Fibroblast of lung (primary cell): ENCODE measurements around the gene SLC24A4.

ENCODE experiments used
- CTCF ChIP-seq, 2 donors: IDR thresholded peaks in 1 of 2; conservative IDR thresholded peaks in 1 of 2; 1 replicate in 1 of 2; 2 replicates in 1 of 2; pipeline ENCODE4 v1.5.1; 2011 to 2012; ENCODE audit warnings: low read length in 2 of 2, control low read depth in 1 of 2, inconsistent platforms in 1 of 2, low read depth in 1 of 2, mild to moderate bottlenecking in 1 of 2
- EZH2 ChIP-seq: IDR thresholded peaks from 2 replicates; pipeline ENCODE4 v1.5.1; 2012; ENCODE audit warnings: low read length, control low read depth, mild to moderate bottlenecking; ENCODE audit errors: missing control alignments

GRCh38 chr14:92369097-92369496 lies 46.1 kb downstream of the SLC24A4 start:
- TF ChIP-seq CTCF (conservative IDR thresholded peaks at IDR 0.05 in 1 of 2, IDR thresholded peaks at IDR 0.05 in 1 of 2; ENCODE audit: low read depth in 1 of 2, low read length in 2 of 2) (no peak), EZH2 (no peak)
